ENCODE data around the gene MAST4.

Gene MAST4

DNA sequence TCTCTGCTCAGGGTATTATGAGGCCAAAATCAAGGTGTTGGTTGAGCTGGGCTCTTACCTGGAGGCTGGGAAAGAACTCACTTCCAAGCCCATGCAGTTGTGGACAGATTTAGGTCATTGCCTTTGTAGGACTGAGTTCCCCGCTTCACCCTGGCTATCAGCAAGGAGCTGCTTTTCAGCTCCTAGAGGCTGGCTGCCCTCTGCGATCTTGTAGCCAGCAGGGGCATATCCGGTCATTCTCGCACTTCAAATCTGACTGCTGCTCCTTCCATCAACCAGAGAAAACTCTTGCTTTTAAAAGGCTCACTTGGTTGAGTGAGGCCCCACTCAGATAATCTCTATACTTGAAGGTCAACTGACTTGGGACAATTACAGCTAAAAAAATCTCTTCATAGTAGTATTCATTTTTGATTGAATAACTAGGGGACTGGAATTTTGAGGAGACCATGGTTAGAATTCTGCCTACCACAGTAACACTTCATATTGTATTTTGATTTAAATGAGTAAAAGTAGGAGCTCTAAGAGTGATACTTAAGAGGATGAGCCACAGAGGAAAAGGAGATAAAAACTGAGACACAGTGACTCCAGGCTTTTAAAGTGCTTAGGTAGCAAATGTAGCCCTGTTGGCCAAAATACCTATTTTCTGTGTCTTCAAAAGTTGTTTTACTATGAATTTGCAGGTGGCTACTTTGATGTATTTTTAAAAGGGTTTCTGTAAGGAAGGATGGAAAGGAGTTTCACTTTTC lies 463.0 kb downstream of the MAST4 start:
- no peak for DNase-seq

DNA sequence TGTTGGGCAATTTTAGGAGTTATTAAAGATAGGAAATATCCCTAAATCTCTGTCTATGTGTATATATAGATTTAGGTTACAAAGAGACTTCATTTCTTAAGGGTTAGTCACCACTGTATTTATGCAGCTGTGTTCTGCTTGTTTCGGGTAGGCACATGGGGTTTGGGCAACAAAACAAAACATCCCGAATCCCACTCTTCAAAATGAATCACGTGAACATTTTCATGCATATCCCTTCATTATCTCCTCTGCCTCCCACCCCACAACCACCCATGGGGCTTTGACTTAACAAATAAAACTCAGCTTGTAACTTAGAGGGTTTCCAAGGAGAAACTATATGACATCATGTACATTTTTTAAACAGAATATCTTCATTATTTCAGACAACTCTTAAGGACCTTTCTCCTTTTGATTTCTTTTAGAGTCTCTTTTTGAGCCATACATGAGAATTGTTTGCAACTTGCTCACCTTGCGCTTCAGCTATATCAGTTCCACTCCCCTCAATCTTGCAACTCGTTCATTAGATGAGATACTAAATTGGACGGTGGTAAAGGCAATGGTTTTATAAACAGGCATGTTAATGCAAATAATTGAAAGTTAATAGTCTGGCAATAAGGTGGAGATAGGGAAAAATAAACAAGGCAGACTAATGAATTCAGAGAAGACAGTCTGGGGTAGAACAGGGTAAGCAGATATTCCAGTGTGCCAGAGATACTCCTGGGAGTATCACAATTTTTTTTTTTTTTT lies 463.7 kb downstream of the MAST4 start:
- DNase-seq, result no peak

DNA sequence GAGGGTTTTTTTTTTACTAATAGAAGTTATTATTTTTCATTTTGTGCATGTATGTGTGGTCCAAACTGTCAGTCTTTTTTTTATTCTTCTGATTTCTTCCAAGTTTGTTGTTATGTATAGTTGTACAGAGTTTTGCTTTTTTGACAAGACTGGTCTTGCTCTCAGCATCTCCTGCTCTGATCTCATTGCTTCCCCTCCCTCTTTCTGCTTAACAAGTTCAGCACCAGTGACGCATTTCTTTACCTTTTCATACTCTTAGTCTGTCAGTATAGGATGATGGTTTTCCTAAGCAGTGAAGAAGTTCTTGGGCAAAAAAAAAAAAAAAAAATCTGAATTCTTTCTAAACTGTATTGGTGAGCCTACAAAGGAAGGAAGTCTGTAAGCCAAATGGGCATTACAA lies 465.3 kb downstream of the MAST4 start:
- DNase-seq, result no peak

DNA sequence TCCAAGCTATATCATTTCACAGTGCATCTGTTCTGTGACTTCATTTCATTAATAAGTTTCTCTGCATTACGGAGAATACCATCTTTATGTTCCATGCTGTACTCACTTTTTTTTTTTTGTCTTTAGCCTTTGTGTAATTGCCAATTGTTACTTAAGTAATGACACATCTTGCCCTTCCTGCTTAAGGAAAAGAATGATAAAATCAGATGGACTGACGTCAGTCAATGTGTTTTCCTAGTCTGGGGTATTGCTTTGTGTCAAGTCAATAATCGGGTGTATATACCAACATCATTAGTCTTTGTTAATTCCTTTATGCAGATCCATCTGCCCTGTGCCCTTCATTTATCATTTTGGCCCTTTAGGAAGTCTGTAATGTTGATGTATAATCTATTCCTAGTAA lies 466.9 kb downstream of the MAST4 start:
- no peak for DNase-seq

DNA sequence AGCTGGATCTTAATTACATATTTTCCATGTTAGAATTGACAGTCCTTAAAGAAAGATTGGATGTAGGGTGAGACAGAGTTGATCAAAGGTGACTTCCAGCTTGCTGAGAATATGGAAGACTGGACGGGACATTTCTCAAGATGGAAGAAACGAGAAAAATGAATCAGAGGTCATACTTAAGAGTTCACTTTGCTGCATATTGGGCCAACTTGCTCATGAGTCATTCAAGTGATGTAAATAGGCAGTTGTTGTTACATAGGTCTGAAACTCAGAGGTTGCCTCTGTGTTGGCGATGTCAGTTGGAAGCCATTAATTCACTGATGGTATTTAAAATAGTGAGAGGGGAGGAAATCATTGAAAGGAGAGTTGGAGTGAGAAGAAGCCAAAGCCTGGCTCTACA lies 467.6 kb downstream of the MAST4 start:
- no peak for DNase-seq

DNA sequence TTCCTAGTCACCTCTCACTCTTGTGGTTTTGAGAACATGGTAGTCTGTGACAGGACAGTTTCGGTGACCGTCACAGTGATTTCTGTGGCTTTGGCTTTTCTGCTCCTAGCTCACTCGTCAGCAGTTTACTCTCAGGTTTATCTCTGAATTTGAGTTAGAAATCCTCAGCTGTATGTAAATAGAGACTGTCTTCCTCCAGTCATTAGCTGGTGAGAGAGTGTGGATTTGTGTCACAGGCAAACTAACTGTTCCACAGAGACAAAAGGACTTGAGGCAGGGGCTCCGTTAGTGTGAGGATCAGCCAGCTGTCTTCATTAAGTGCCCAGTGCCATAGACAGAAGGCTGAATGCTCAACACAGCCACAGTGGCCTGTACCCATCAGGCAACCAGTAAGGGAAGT lies 469.0 kb downstream of the MAST4 start:
- DNase-seq, result no peak

DNA sequence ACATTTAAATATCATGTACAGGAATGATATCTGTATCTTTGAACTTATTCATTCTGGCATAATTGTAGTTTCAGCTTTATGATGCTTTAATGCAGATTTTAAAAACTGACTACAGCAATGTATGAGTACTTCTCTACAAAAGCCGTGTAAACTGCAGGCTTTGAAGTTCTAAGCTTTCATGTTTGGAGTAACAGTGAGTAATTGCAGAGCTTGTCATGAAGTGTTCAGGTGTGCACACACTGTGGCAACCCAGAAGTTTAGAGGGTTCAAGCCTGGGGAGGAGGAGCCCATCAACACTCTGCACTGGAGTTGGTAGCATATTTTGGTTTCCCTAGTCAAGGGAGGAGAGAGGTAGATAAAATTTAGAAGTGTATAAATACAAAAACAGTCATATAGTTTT lies 469.5 kb downstream of the MAST4 start:
- no peak for DNase-seq

DNA sequence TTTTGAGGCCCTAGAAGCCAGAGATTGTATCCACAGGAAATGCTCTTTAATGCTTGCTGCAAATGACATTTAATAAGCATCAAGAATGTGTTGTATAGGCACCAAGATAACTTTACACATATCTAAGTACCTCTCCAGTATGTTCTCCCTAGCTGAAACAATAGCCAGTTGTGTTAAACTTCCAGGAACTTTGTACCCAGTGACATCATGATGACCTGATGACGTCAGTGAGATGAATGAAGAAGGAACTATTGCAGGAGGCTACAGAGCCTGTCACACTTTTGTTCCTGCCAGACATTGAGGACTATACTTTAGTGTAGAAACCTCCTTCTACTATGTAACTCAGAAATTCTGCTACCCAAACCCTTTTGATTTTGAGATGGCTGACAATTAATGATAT lies 470.6 kb downstream of the MAST4 start:
- DNase-seq, result no peak

DNA sequence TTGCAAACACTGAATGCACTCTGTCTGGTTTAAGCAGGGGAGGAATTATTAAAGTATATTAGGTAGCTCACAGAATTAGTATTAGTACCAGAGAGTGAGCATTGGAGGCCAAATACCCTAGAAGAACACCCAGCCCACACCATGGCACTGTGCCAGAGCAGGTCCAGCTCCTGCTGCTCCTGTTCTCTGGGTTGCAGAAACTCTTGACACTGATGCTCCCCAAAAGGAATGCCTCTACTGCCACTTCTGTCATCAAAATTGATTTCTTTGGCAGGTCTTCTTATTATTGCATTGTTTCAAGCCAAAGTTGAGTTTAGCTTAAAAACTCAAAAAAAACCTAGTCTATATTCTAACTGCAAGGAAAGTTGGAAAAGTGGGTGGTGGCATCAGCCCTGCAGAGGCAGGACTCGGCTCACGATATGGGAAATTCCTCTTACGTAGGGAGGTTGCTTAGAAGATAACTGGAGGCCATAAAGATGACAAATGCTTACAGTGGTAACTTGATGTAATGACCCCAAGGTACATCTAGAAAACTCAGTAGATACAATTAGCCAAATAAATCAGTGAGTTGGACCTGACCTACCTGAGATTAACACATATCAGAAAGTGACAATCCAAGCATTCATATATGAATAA lies 477.0 kb downstream of the MAST4 start:
- no peak for DNase-seq

DNA sequence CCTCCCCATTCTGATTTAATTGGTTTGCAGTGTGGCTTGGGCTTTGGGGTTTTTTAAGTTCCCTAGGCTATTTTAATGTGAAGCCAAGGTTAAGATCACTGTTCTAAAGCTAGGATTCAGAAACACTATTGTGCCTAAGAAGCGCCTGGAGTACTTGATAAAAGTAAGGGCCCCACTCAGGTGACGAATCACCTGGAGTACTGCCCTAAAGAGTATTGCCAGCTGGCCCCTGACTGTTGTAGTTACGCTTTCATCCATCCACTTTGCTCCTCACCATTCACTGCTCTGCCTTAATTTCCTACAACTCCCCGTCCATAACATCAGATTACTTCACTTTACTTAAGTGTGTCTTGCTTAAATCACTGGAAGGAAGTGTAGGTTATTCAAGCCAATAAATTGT lies 481.1 kb downstream of the MAST4 start:
- DNase-seq, result no peak

DNA sequence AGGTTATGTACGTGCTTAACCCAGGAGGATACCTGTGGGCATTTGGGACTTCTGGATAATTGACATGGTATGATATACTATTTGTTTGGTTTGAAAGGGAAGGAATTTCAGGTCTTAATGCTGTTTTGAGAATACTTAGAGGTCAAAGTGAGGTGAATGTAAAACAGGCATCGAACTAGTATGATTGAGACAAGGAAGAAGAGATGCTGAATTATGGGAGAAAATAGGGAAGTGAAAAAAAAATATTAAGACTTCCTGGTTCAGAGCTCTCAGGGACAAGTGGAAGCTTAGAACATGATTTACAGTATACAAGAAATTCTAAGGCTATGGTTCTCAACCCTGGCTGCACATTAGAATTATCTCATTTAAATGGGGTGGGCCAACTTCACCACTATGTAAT lies 485.1 kb downstream of the MAST4 start:
- no peak for DNase-seq

DNA sequence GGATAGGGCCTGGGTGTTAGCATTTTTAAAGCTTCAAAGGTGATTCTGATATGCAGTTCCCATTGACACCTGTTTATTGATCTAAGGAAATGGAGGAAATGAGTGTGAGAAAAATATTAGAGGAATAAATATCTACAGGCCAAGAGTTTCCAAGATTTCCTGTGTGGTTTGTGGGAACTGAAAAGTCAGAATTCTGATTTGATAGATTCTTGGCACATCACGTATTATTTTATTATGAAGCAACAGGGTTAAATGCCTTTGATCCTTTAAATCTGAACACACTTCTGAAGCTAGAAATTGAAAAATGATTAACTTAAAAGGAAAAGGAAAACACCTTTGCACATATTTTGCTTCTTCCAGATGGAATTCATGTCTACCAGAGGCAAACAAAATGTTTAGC lies 486.7 kb downstream of the MAST4 start:
- no peak for DNase-seq

DNA sequence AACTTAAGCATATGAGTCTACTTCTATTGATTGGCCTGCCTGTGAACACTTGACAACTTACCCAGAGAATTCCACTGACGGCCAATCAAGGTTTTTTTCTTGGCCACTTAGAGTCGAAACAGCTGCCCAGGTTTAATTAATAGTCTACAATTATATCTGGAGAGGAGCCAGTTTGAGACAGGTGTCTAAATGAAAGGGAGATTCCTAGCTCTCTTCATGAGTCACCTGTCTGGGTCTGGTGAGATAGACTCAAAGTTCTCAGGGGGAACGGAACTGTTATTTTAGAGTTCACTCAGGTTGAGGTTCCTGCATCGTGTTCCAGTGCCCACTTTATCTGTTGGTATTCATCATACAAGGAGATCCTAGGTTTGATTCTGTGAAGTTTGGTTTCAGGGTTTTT lies 489.4 kb downstream of the MAST4 start:
- DNase-seq, result no peak

DNA sequence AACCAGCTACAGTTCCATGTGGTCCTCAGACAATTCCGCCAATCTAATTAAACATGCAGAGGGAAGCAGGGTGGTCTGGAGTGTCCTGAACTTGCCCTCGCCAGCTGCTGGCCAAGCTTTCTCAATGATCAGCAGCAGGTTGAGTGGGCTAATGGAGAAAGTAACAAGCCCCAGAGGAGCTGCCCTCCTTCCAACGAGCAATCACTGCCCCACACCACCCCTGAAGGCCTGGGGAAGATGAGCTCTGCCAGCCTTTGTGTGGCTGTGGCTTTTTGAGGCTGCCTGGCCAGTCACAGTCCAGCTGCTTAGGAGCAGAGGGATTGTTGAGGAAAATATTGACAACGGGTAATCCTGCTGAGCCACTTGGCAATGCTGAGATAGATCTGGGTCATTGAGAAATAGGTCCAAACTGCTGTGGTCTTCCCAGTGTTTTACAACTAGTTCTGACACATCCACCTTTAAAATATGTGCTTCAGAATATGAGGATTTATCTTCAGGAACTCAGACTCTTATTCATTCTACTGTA lies 493.1 kb downstream of the MAST4 start:
- no peak for DNase-seq

DNA sequence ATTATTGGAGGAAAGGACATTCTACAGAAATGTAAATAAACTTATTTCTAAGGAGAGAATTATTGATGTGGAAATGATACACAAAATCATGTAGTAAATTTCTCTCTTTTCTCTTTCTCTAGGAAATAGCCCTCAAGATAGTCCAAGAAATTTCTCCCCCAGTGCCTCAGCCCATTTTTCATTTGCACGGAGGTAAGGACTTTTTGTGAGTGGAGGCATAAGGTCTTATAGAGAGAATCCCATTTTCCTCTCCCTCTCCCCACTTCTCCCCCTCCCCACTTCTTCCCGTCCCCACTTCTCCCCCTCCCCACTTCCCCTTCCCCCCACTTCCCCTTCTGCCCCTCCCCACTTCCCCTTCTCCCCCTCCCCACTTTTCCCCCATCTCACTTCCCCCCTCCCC lies 493.8 kb downstream of the MAST4 start:
- DNase-seq, result no peak

DNA sequence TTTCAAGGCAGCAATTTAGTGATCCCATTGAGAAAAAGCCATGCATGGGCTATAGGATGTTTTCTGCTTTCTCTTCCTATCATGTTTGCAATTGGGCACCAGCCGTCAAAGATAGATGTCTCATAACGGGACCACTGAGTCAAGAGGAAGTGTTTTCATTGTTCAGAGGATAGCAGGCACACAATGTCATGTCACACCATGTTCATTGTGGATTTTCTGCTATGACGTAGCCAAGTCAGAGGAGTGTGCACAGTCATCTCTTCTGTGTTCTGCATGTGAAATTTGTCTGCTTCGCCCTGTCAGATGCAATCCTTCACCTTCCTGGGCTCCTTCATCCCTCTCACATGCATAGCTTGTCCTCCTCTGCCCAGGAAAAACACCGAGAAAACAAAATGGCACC lies 494.4 kb downstream of the MAST4 start:
- no peak for DNase-seq

DNA sequence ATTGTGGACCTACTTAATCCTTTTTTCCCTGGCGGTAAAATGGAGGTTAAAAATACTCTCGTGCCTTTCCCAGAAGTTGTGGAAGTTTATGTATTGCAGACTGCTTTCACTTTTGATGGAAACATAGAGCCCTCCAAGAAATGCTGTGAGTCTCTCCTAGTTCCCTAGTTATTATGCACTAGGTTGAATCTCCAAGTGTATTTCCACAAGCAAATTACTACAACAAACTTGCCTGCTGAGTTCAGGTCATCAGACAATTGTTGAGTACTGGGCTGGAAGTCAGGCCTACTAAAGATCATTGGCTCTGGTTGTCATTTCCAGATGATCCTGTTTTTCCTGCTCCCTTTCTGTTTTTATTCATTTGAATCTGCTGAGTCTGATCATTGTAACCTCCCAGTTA lies 496.3 kb downstream of the MAST4 start:
- DNase-seq, result no peak

DNA sequence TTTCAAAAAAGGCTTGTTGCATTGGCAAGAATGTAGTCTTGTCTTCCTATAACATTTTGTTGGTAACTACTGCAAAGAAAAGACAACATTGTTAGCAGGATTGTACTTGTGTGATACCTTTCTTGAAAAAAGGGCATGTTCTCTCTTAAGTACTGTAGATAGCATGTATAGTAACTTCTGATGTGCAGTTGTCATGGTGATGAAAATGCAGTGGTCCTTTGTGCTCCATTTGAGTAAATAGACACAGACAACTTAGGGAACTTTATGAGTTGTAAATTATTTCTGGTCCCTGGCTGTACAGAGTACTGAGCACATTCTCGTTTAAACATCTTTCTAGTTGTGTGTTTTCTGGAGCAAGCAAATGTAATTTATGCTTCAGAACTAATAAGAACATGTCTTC lies 497.1 kb downstream of the MAST4 start:
- DNase-seq, result no peak

DNA sequence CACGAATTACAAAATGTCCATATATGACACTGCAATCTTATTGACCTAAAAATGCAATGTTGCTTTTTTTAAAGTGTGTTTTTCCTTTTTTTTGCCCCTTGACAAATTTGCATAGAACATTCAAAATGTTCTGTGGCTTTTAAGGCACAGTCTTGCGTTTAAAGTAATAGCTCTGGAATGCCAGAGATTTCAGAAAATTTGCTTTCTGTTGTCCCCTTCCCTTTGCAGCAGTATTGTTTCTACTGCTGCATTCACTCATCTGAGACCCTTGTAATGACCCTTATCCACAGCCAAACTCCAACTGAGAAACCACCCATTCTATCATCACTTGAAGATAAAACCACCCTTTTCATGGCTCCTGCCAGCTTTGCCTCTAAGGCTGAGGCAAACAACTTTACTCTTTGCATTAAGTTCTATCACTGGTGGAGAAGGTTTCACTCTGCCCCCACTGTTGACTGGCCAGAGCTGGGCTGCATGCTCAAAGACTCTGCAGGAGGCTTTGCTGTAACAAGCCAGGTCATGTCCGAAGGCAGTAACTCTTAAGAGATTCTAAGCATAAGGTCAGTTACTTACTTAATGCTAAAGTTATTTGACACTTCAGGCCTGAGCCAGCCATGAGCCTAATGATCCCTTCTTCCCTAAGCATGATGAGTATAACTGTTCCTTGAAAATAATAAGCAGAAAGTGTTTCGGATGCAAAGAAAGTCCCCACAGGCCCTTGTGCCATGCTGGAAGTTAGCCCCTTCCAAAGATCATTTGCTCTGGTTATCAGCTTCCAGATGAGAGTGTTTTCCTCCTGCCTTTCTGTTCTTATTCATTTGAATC lies 498.5 kb downstream of the MAST4 start:
- no peak for DNase-seq

DNA sequence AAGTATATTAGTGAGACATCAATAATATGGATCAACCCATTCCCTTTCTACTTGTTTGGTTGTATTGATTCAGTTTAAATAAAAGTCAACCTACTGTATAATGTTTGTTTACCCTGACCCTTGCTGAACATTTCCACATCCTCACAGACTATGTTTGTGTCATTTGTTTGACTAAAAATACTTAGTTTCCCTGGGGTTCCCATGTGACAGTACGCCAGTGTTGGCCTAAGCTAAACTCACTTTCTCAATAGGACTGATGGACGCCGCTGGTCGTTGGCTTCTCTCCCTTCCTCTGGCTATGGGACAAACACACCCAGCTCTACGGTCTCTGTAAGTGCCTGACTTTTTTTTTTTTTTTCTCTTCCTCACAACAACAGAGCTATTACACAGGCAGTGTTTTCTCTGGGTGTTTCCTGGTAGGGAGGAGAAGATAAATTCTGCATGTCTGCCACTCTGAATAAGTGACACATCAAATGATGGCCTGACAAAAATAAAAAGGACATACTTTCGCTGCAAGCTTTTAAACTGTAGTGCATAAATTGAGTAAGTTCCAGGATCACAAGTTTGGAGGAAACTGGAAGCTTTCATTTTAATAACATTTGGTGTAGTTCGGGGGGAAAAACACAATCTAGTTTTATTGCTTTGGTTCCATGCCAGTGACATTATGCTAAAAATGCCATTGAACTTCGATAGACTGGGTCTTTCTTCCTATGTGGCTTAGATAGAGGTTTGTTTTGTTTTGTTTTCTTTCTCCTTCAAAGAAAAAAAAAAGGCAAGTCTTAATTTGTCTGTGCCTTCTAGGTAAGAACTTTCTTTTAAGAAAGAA lies 499.4 kb downstream of the MAST4 start:
- no peak for DNase-seq

DNA sequence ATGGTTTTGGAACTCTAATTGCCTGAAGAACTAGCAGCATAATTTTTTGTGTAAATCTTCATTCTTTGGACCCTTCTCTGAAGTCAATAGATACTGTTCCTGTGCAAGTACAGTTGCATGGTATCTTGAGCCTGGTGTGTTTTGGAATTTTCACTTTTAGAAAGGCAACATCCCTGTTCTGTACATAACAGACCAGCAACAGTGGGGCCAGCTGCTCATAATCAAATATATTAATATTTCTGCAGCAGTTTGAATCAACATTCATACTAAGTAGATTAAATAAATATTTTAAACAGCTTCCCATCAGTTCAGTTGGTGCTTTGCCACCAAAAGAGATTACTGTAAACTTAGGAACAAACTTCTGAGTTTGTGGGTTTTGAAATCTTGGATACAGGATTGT lies 502.5 kb downstream of the MAST4 start:
- DNase-seq, result no peak

DNA sequence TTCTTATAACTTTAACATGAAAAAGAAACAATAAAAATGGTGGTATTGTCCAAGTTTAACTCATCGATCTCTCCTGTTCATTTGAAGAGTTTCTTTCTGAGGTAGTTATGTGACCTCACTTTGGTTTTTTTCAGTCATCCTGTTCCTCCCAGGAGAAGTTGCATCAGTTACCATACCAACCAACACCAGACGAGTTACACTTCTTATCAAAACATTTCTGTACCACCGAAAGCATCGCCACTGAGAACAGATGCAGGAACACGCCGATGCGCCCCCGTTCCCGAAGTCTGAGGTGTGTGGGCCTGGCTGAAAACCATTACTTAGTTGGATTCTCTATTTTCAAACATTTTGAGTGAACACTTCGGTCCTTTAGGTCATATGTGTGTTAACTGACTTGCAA lies 504.1 kb downstream of the MAST4 start:
- no peak for DNase-seq
